Mucosa of descending colon (tissue), 3 donors: ENCODE measurements around the gene SPCS2. TPM values are rescaled to one million over a fixed set of nuclear protein-coding genes. Genes with fewer than 3 reads are reported as not detected.

ENCODE experiments used
- ATAC-seq: fragments of 200-7000 bp; cut with Tn5 transposase; one replicate; pipeline ENCODE4 v1.9.1; 2020; ENCODE audit warnings: mild to moderate bottlenecking, moderate library complexity
- DNase-seq, 3 donors: peaks; one replicate each; pipeline ENCODE4 v3.0.0-alpha.2; 2020
- H3K36me3 ChIP-seq: fragments of 200-600 bp; one replicate; pipeline ENCODE4 v1.8.0; 2021; ENCODE audit warnings: low read depth, mild to moderate bottlenecking
- H3K4me1 ChIP-seq: fragments of 200-600 bp; one replicate; pipeline ENCODE4 v1.8.0; 2021; ENCODE audit warnings: low read depth, mild to moderate bottlenecking
- H3K4me3 ChIP-seq: fragments of 200-600 bp; one replicate; pipeline ENCODE4 v1.8.0; 2021; ENCODE audit warnings: mild to moderate bottlenecking
- H3K9me3 ChIP-seq: fragments of 200-600 bp; one replicate; pipeline ENCODE4 v1.8.0; 2021; ENCODE audit warnings: mild to moderate bottlenecking
- CTCF ChIP-seq: fragments of 200-600 bp; IDR thresholded peaks from one replicate; pipeline ENCODE4 v1.8.0; 2022; ENCODE audit warnings: antibody characterized with exemption, mild to moderate bottlenecking
- intact Hi-C, 2 donors: fragments of 100-400 bp; cut with DNase I in 1 of 2; cut with micrococcal nuclease in 1 of 2; formaldehyde crosslinking; loops; one replicate each; pipeline versions ENCODE4 v1.11.0 to v1.11.1; 2022; cut with DNase I, micrococcal nuclease
- total RNA-seq, 3 donors: library from RNA; stranded (reverse); fragmentation: NEBNext Ultra II Directional in 2 of 3; extraction: Animal tissue kit (Norgen Biotek cat#: 25700) in 2 of 3; gene quantifications; one replicate each; pipeline versions ENCODE4 v1.2.1 to v1.2.4, GENCODE V29; 2021 to 2023
- donor health status: DM: no; HTN: no; CAD: no; lungs with moderate emphysema.
- donor health status: DM: no; HTN: no; CAD: no.
- donor health status: DM: no; HTN: yes; CAD: no.

SPCS2 gene
- total RNA-seq, 3 donors from 2014 or later: 117 to 160 (median 119) TPM

GRCh38 chr11:74932169-74932568, 16.9 kb upstream of the SPCS2 start:
- H3K4me1 ChIP-seq: no peaks in the 10 kb centered on the region
- H3K36me3 ChIP-seq: no peaks in the 10 kb centered on the region
- no peak for ATAC-seq
- DNase-seq: no peak
- TF ChIP-seq CTCF: no peak
- intact Hi-C loops: loop anchor here (10.0 kb wide), 1 partner anchor 313 kb away; the partner anchor contains the start of gene TPBGL (in 2 of the 2)
- no peak overlapping the region for H3K4me3 ChIP-seq
- no peaks in the 10 kb centered on the region for H3K9me3 ChIP-seq

GRCh38 chr11:74932797-74933196, 16.3 kb upstream of the SPCS2 start:
- H3K9me3 ChIP-seq: no peaks in the 10 kb centered on the region
- DNase-seq (no peak), ATAC-seq (no peak)
- no peaks in the 10 kb centered on the region for H3K36me3 ChIP-seq
- intact Hi-C loops: loop anchor here (10.0 kb wide), 1 partner anchor 312 kb away; the partner anchor contains the start of gene TPBGL (in 2 of the 2)
- H3K4me1 ChIP-seq: no peaks in the 10 kb centered on the region
- TF ChIP-seq CTCF: no peak
- H3K4me3 ChIP-seq: no peak overlapping the region

GRCh38 chr11:74933765-74934164, 15.3 kb upstream of the SPCS2 start:
- H3K4me1 ChIP-seq: no peaks in the 10 kb centered on the region
- no peak overlapping the region for H3K4me3 ChIP-seq
- ATAC-seq (no peak), DNase-seq (no peak)
- no peaks in the 10 kb centered on the region for H3K9me3 ChIP-seq
- intact Hi-C loops: loop anchor here (10.0 kb wide), 1 partner anchor 311 kb away; the partner anchor contains the start of gene TPBGL (in 2 of the 2)
- H3K36me3 ChIP-seq: no peaks in the 10 kb centered on the region
- TF ChIP-seq CTCF: no peak

GRCh38 chr11:74935285-74935684, 13.8 kb upstream of the SPCS2 start:
- DNase-seq: no peak
- intact Hi-C loops: loop anchor here (10.0 kb wide), 1 partner anchor 310 kb away; the partner anchor contains the start of gene TPBGL (in 2 of the 2)
- Histone ChIP-seq H3K36me3 (no peaks in the 10 kb centered on the region), H3K4me1 (no peaks in the 10 kb centered on the region), H3K4me3 (no peak overlapping the region), H3K9me3 (no peaks in the 10 kb centered on the region)
- no peak for TF ChIP-seq CTCF
- no peak for ATAC-seq

GRCh38 chr11:74936087-74936486, 13.0 kb upstream of the SPCS2 start:
- ATAC-seq (no peak), DNase-seq (no peak)
- TF ChIP-seq CTCF: no peak
- intact Hi-C loops: loop anchor here (10.0 kb wide), 1 partner anchor 309 kb away; the partner anchor contains the start of gene TPBGL (in 2 of the 2)
- Histone ChIP-seq H3K9me3 (no peaks in the 10 kb centered on the region), H3K4me1 (no peaks in the 10 kb centered on the region), H3K4me3 (no peak overlapping the region), H3K36me3 (no peaks in the 10 kb centered on the region)

- DNase-seq (no peak), ATAC-seq (no peak)
- no peaks in the 10 kb centered on the region for H3K9me3 ChIP-seq
- H3K4me1 ChIP-seq: no peaks in the 10 kb centered on the region
- no peak overlapping the region for H3K4me3 ChIP-seq
- H3K36me3 ChIP-seq: no peaks in the 10 kb centered on the region
- intact Hi-C loops: loop anchor here (10.0 kb wide), 1 partner anchor 308 kb away; the partner anchor contains the start of gene TPBGL (in 2 of the 2)
- TF ChIP-seq CTCF: no peak
Measured at GRCh38 chr11:74936976-74937375, 12.1 kb upstream of the SPCS2 start.
